CD4-positive, alpha-beta memory T cell (primary cell): ENCODE results near the gene RBM15B. TPM values are rescaled to one million over a fixed set of nuclear protein-coding genes. Genes with fewer than 3 reads are reported as not detected.
A peak's percentile ranks its signal among the peaks of the same experiment; 100 is the strongest.

Experiments used
- CTCF ChIA-PET: fragments of 350-600 bp; sonication (Branson Sonifier 250); formaldehyde crosslinking; loops from one replicate; lab custom pipeline; 2021; ENCODE audit warnings: inconsistent platforms; ENCODE audit not compliant: partially characterized antibody; lab: Charles Lee
- POLR2A ChIA-PET: fragments of 350-600 bp; sonication (Branson Sonifier 250); formaldehyde crosslinking; loops from one replicate; lab custom pipeline; 2021; ENCODE audit not compliant: partially characterized antibody; lab: Charles Lee
- DNase-seq, 5 donors: peaks; one replicate each; pipeline versions ENCODE4 v3.0.0 to v3.0.0-alpha.2; 2020 to 2022; ENCODE audit warnings: mixed read lengths in 1 of 5
- H3K27ac ChIP-seq: one replicate; pipeline ENCODE4 v1.7.0; 2013; ENCODE audit warnings: low read depth, low read length
- H3K27me3 ChIP-seq: 2 replicates; pipeline ENCODE4 v1.7.0; 2013; ENCODE audit warnings: mild to moderate bottlenecking, low read length, moderate library complexity; ENCODE audit not compliant: insufficient read depth
- H3K36me3 ChIP-seq: 2 replicates; pipeline ENCODE4 v1.7.0; 2013; ENCODE audit warnings: mild to moderate bottlenecking, low read length, moderate library complexity; ENCODE audit not compliant: insufficient read depth
- H3K4me1 ChIP-seq: 2 replicates; pipeline ENCODE4 v1.7.0; 2013; ENCODE audit warnings: mild to moderate bottlenecking, low read length, moderate library complexity; ENCODE audit not compliant: insufficient read depth
- H3K4me3 ChIP-seq, 2 donors: one replicate each; pipeline ENCODE4 v1.7.0; 2013; ENCODE audit warnings: low read length in 2 of 2, mild to moderate bottlenecking in 1 of 2
- H3K9me3 ChIP-seq, 2 donors: one replicate each; pipeline ENCODE4 v1.7.0; 2013; ENCODE audit warnings: low read length in 2 of 2, control low read depth in 1 of 2; ENCODE audit not compliant: control insufficient read depth in 1 of 2
- H3K27ac Mint-ChIP-seq, 7 donors: one replicate each; pipeline ENCODE4 v1.8.0; 2020 to 2021; ENCODE audit warnings: mixed read lengths in 7 of 7, mild to moderate bottlenecking in 6 of 7, inconsistent platforms in 3 of 7, moderate library complexity in 3 of 7
- H3K27me3 Mint-ChIP-seq, 2 donors: one replicate each; pipeline ENCODE4 v1.8.0; 2020 to 2021; ENCODE audit warnings: mixed read lengths in 2 of 2
- H3K36me3 Mint-ChIP-seq, 2 donors: one replicate each; pipeline ENCODE4 v1.8.0; 2020 to 2021; ENCODE audit warnings: mixed read lengths in 2 of 2, inconsistent platforms in 1 of 2, mild to moderate bottlenecking in 1 of 2
- H3K4me1 Mint-ChIP-seq, 4 donors: one replicate each; pipeline ENCODE4 v1.8.0; 2020 to 2021; ENCODE audit warnings: mixed read lengths in 4 of 4, mild to moderate bottlenecking in 1 of 4
- H3K4me3 Mint-ChIP-seq, 8 donors: one replicate each; pipeline ENCODE4 v1.8.0; 2020 to 2021; ENCODE audit warnings: mixed read lengths in 8 of 8, mild to moderate bottlenecking in 7 of 8, moderate library complexity in 6 of 8, inconsistent platforms in 3 of 8
- H3K9me3 Mint-ChIP-seq, 8 donors: one replicate each; pipeline ENCODE4 v1.8.0; 2020 to 2021; ENCODE audit warnings: mixed read lengths in 8 of 8, mild to moderate bottlenecking in 5 of 8, inconsistent platforms in 3 of 8, moderate library complexity in 1 of 8
- intact Hi-C: fragments of 100-400 bp; cut with micrococcal nuclease; formaldehyde crosslinking; loops from one replicate; pipeline ENCODE4 v1.15.1; 2023
- polyA plus RNA-seq, 2 donors: library from polyadenylated mRNA; unstranded; fragments of 300-500 nt; fragmentation: Illumina TruSeq; gene quantifications; one replicate each; pipeline ENCODE4 v1.2.3, GENCODE V29; 2021
- total RNA-seq, 2 experiments: library from RNA; stranded (reverse); gene quantifications; one replicate each; pipeline ENCODE4 v1.2.3, GENCODE V29; 2021

The RBM15B gene
- total and polyA plus RNA-seq, 4 experiments from 2014 or later = 9.9 to 39.9 (median 33.3) TPM

DNA sequence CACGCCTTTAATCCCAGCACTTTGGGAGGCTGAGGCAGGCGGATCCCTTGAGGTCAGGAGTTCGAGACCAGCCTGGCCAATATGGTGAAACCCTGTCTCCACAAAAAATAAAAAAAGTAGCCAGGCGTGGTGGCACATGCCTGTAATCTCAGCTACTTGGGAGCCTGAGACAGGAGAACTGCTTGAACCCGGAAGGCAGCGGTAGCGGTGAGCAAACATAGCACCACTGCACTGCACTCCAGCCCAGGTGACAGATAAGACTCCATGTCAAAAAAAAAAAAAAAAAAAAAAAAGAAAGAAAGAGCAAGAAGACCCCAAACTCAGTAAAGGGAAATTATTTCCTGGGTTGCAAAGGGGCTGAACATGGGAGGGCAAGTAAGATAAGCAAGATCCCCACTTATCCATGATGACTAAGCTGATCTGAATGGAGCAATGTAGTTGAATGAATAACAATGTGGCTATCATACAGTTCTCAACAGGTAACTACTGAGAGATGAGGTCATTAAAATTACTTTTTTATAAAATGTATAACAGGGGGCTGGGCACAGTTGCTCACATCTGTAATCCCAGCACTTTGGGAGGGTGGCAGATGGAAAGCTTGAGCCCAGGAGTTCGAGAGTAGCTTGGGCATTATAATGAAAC lies 46.0 kb downstream of the RBM15B start:
- ChIA-PET CTCF (interaction anchor here (0.7 to 2.4 kb wide), 3 partner anchors 9 to 465 kb away, joined by 3 to 16 read pairs (median 5); partner anchors contain the start of gene RBM15B), POLR2A (no interaction called here)
- Histone ChIP-seq H3K27ac (no peak overlapping the region), H3K9me3 (no peaks in the 10 kb centered on the region), H3K27me3 (no peaks in the 10 kb centered on the region), H3K4me3 (no peak overlapping the region), H3K36me3 (peaks cover 18% of the 10 kb centered on the region), H3K4me1 (peaks cover 12% of the 10 kb centered on the region)
- Mint-ChIP-seq H3K36me3 (peaks cover 32 to 51% of the 10 kb centered on the region in 2 donors), H3K9me3 (no peaks in the 10 kb centered on the region), H3K27ac (peak overlapping the region in 1 of 7 donors; percentile 48), H3K4me1 (peaks cover 12 to 26% (median 18%) of the 10 kb centered on the region in 4 donors), H3K27me3 (no peaks in the 10 kb centered on the region), H3K4me3 (no peak overlapping the region)
- intact Hi-C loops = no loop called here
- no peak for DNase-seq

DNA sequence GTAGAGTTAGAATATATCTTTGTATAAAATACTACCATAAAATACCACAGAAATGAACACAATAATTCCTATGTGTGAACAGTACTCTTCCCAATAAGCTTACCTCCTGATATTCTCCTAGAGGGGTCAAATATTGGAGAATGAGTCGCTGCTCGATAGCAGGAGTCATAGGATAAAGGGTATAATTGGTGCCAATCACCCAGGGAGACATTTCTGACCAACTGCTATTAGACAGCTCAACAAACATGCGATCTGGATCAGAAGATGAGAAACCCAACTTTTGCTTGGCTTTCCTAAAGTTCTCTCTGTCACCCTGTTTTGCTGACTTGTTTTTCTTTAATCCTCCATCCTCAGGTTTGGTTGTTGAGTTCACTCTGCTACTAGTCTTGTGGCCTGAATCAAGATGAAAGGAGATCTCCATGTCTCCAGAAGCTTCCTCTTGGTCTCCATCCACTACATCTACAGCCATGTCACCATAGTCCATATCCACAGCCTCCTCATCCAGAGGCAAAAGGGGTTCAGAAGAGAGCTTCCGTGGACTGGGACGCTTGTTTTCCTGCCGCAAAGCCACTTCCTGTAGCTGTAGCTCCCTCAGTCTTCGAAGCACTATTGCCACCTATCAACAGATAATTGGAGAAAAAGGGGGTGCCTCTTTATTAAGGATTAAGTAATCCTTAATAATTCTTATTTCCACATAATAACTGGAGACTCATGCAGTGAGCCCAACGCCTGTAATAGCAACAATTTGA lies 50.4 kb downstream of the RBM15B start:
- peak in 1 of 5 donors; percentile 4 for DNase-seq
- no peaks in the 10 kb centered on the region for H3K27me3 Mint-ChIP-seq
- intact Hi-C loops = no loop called here
- Histone ChIP-seq H3K9me3 (no peaks in the 10 kb centered on the region), H3K4me3 (no peak overlapping the region), H3K27ac (no peak overlapping the region), H3K36me3 (peaks cover 11% of the 10 kb centered on the region), H3K27me3 (no peaks in the 10 kb centered on the region), H3K4me1 (peaks cover 15% of the 10 kb centered on the region)
- peaks cover 28 to 44% of the 10 kb centered on the region in 2 donors for H3K36me3 Mint-ChIP-seq
- ChIA-PET CTCF (interaction anchor here (0.9 to 3.0 kb wide), 4 partner anchors 52 to 241 kb away, joined by 3 to 17 read pairs (median 3); partner anchors contain the start of genes MANF and RBM15B), POLR2A (interaction anchor here (0.8 kb wide), 1 partner anchor 22 kb away, joined by 3 read pairs; no protein-coding TSS in a partner anchor)
- peaks cover 12 to 25% (median 23%) of the 10 kb centered on the region in 4 donors for H3K4me1 Mint-ChIP-seq
- H3K27ac Mint-ChIP-seq = peak overlapping the region in 6 of 7 donors; percentile 27 to 91 (median 84)
- no peaks in the 10 kb centered on the region for H3K9me3 Mint-ChIP-seq
- H3K4me3 Mint-ChIP-seq = peak overlapping the region in 3 of 8 donors; percentile 56 to 71 (median 58)

DNA sequence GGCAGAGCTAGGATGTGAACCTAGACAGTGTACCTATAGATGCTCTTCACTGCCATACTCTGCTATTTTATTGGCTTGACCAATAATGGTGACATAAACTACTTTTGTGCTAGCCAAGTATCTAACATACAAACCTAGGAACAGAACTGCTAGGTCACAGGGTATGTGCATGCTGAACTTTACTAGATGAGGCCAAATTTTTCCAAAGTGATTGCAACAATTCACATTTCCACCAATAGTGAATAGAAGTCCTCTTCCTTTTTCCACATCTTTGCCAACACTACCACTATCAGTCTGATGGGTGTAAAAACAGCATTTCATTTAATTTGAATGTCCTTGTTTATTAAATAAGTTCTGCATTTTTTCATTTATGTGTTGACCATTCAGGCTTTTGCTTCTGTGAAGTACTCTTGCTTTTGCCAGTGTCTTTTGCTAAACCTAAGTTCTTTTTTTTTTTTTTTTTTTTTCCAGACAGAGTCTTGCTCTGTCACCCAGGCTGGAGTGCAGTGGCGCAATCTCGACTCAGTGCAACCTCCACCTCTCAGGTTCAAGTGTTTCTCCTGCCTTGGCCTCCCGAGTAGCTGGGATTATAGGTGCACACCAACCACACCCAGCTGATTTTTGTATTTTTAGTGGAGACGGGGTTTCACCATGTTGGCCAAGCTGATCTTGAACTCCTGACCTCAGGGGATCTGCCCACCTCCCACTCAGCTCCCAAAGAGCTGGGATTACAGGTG lies 54.6 kb downstream of the RBM15B start:
- ChIA-PET POLR2A (no interaction called here), CTCF (interaction anchor here (1.3 to 4.1 kb wide), 2 partner anchors 11 to 55 kb away, joined by 3 to 14 read pairs; partner anchors contain the start of gene DCAF1)
- peaks cover 26 to 42% (median 40%) of the 10 kb centered on the region in 4 donors for H3K4me1 Mint-ChIP-seq
- Histone ChIP-seq H3K27me3 (no peaks in the 10 kb centered on the region), H3K9me3 (no peaks in the 10 kb centered on the region), H3K27ac (no peak overlapping the region), H3K36me3 (peaks cover 9% of the 10 kb centered on the region), H3K4me3 (no peak overlapping the region), H3K4me1 (peaks cover 15% of the 10 kb centered on the region)
- intact Hi-C loops = no loop called here
- no peak overlapping the region for H3K4me3 Mint-ChIP-seq
- H3K9me3 Mint-ChIP-seq = peaks cover 0 to 3% (median 0%) of the 10 kb centered on the region in 8 donors
- H3K27me3 Mint-ChIP-seq = no peaks in the 10 kb centered on the region
- peak overlapping the region in 2 of 7 donors; percentile 25 to 57 for H3K27ac Mint-ChIP-seq
- no peak for DNase-seq
- H3K36me3 Mint-ChIP-seq = peaks cover 43 to 51% of the 10 kb centered on the region in 2 donors

Other genes starting within 250 kb of the RBM15B start
- 10 to 100 TPM; 74.8 to 79.0 TPM for gene MANF, start 6.0 kb upstream of the RBM15B start, total RNA-seq
- gene MANF, start 6.0 kb upstream of the RBM15B start, polyA plus RNA-seq = 10 to 100 TPM; 39.0 to 64.1 TPM
- 10 to 100 TPM; 38.9 to 41.2 TPM for gene DCAF1, start 108.7 kb downstream of the RBM15B start, total RNA-seq
- gene DCAF1, start 108.7 kb downstream of the RBM15B start, polyA plus RNA-seq = 10 to 100 TPM in 1 of 2 donors, 1 to 10 TPM in 1; 7.1 to 20.5 TPM
- 10 to 100 TPM; 39.8 to 40.1 TPM for gene RAD54L2, start 147.4 kb downstream of the RBM15B start, total RNA-seq
- gene RAD54L2, start 147.4 kb downstream of the RBM15B start, polyA plus RNA-seq = 10 to 100 TPM in 1 of 2 donors, 1 to 10 TPM in 1; 9.5 to 18.5 TPM